HL-60/S4 treated with phorbol 12-myristate 13-acetate at 8.2 ng/mL for 4 days and 3 days (cell line): ENCODE data around the gene FUZ.

Experiments
- in situ Hi-C: fragments of 300-500 bp; cut with MboI; formaldehyde crosslinking; loops from 2 replicates; pipeline ENCODE4 v1.15.0; 2022; ENCODE audit warnings: low sequenced_read_pairs

The FUZ gene, protein sequence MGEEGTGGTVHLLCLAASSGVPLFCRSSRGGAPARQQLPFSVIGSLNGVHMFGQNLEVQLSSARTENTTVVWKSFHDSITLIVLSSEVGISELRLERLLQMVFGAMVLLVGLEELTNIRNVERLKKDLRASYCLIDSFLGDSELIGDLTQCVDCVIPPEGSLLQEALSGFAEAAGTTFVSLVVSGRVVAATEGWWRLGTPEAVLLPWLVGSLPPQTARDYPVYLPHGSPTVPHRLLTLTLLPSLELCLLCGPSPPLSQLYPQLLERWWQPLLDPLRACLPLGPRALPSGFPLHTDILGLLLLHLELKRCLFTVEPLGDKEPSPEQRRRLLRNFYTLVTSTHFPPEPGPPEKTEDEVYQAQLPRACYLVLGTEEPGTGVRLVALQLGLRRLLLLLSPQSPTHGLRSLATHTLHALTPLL

DNA sequence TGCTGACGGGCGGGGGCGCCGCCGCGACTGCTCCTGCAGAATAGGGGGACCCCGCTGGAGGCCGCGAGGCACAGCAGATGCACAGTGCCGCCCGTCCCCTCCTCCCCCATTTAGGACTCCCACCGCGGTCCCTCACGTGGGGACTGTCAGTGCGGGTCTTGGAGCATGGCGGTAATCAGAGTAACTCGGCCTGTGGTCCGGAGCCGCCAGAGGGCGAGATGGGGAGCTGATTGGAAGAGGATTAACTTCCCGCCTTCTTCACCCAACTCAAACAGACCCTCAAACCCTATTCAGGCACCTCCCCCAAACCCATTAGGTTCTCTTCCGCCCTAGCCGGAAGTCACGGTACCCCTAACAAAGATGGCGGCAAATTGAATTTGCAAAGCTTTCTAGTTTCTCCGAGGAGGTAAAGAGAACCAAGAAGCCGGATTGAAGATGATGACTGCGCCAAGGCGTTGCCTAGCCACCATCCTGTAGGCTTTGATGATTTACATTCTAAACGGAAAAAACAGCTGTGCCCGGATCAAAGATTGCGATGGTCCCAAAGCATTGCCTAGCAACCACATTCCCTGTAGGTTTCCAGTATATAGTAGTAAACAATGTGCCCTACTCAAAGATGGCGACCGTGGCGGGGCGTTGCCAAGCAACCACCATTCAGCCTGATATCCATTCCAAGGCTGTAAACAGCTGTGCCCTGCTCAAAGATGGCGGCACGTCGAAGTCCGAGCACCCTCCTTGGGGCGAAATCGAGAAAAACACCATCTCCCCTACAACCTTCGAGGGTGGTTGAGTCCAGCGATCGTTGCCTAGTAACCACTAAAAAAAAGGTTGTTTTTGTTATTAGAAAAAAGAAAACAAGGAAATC lies at the start of gene FUZ:
FUZ (minus strand) TSS at position 296 of the 865 bp plus-strand sequence; CDS start at position 110, 186 bp downstream.
- in situ Hi-C loops: no loop called here

DNA sequence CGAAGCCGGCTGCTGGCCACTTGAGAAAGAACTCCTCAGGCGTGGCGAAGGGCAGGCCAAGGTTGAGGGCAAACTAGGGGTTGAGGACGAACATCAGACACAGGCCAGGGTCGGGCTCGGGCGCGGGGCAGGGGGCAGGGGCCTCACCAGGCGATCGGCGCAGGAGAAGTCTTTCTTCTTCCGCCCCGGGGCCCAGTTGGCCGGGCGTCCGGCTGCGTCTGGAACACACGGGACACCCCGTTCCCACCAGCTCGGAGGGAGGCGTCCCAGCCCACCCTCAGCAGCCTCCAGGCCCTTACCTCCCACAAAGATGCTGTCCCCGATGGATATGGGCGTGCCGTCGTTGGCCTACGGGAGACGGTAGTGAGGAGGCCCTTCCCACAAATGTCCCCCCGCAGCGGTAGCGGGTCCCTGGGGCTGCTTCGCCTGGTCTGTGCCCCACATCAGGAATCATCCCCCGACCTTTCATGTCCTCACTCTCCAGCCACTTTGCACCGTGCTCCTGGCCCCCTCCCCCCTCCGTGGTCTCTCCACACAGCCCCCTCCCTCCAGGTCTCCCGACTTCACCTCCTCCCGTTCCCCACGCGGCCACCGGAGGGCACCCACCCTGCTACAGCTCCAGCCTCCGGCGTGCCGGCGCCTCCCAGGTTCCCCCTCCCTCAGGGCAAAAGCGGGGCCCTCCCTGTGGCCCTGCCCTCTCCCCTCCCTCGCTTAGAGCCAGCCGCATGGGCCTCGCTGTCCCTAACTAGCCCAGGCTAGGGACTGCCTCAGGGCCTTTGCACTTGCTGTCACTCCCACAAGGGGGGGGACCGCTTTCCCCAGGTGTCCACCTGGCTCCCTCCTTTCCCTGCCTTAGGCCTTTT lies 49.5 kb upstream of the FUZ start:
- in situ Hi-C loops: no loop called here

- in situ Hi-C loops: no loop called here
These were observed 48.7 kb upstream of the FUZ start for GRCh38 chr19:49861541-49862378.

GRCh38 chr19:49861107-49861506 lies 48.0 kb upstream of the FUZ start:
- in situ Hi-C loops: no loop called here

DNA sequence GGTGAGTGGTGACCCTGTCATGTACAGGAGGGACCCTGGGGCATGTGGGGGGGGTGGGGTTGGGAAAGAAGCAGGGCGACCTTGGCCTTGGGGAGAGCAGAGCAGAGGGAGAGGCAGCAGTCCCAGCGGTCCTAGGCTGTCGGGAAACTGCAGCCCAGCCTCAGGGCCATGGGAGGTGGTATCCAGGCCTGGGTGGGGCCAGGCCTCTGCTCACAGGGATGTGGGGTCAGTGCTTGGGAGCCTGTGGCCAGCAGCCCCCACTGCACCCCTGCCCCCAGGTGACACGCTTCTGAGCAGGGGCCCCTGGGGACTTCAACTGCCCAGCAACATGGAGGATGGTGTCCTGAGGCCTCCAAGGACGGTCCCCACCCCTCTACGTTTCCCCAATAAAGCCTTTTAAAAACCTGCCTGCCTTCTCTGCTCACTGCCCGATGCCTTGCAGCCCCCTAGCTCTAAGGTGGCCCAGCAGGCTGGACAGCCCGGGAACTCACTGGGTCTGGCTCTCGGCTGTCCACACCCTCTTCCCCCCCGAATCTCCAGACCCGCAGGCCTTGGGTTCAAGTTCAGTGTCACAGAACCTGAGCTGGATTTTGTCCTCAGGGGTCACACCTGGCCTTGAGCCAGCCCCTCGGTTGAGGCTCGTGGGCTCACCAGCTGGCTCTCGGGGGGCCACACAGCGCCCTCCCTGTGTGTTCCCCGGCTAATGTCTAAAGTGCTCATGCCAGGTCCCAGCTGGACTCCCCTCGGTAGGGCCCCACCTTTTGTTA lies 47.4 kb upstream of the FUZ start:
- in situ Hi-C loops: no loop called here

- in situ Hi-C loops: no loop called here
These were observed 46.7 kb upstream of the FUZ start for GRCh38 chr19:49859682-49860335.

DNA sequence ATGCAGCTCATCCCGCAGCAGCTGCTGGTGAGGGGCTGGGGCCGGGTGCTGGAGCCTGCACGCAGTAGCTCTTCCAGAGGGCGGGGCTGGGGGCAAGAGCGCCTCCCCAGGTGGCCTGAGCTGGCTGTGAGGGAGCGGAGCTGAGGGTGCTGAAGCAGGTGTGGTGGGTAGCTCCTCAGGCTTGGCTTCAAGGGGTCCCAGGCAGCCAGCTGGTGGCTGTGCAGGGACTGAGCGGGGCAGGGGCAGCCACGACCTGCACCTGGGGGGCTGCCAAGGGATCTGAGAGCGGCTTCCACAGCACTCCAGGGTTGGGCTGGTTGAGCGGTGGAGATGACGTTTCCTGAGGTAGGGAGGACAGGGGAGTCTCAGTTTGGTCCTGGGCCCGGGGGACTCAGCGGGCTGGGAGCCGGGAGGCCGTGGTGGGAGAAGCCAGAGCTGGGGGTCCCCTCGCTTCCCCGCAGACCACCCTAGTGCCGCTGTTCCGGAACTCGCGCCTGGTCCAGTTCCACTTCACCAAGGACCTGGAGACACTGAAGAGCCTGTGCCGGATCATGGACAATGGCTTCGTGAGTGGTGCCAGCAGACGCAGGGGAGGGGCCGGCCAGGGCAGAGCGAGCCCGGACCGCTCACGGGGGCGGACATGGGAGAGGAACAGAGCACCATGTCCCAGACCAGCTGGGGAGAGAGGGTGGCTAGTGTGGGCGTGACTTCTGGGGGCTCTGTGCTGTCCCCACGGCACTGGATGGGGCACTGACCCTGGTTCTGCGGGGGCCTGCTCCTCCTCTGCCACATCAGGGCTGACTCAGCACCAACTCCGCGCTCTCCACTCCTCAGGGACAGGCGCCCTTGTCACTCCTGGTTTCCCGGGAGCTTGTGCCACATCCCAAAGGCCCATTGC lies 45.2 kb upstream of the FUZ start:
- in situ Hi-C loops: no loop called here

GRCh38 chr19:49857838-49858087 lies 44.7 kb upstream of the FUZ start:
- in situ Hi-C loops: no loop called here

DNA sequence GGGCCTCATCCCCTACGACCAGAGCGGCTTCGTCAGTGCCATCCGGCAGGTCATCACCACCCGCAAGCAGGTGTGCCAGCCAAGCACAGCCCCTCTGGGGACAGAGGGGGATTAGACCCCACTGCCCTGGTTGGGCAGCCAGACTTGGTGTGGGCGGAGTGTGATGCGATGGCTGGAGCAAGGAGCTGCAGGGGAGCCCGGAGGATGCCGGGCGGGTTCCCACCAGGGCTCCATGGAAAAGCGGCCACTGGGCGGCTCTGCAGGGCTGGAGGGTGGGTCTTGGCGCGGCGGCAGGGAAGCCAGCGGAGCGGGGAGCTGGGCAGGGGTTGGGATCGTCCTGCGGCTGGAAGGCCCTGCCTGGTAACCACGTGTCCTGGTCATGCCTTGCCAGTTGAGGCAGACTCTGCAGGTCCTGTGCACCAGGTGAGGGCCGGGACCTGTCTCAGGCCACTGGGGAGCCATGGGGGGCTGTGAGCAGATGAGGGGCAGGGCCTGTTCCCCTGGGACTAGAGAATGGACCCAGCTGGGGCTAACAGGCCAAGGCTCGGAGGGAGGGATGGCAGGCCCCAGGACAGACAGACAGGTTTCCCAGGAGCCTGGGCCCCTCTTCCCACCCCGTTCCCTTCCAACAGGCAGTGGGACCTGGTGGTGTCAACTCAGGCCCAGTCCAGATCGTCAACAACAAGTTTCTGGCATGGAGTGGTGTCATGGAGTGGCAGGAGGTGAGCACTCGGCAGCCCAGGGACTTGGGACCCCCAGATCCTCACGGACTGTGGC lies 44.2 kb upstream of the FUZ start:
- in situ Hi-C loops: no loop called here

GRCh38 chr19:49856574-49857021 lies 43.5 kb upstream of the FUZ start:
- in situ Hi-C loops: no loop called here

- in situ Hi-C loops: no loop called here
These were observed 42.8 kb upstream of the FUZ start for GRCh38 chr19:49855676-49856573.

- in situ Hi-C loops: no loop called here
These were observed 42.2 kb upstream of the FUZ start for GRCh38 chr19:49855277-49855675.

DNA sequence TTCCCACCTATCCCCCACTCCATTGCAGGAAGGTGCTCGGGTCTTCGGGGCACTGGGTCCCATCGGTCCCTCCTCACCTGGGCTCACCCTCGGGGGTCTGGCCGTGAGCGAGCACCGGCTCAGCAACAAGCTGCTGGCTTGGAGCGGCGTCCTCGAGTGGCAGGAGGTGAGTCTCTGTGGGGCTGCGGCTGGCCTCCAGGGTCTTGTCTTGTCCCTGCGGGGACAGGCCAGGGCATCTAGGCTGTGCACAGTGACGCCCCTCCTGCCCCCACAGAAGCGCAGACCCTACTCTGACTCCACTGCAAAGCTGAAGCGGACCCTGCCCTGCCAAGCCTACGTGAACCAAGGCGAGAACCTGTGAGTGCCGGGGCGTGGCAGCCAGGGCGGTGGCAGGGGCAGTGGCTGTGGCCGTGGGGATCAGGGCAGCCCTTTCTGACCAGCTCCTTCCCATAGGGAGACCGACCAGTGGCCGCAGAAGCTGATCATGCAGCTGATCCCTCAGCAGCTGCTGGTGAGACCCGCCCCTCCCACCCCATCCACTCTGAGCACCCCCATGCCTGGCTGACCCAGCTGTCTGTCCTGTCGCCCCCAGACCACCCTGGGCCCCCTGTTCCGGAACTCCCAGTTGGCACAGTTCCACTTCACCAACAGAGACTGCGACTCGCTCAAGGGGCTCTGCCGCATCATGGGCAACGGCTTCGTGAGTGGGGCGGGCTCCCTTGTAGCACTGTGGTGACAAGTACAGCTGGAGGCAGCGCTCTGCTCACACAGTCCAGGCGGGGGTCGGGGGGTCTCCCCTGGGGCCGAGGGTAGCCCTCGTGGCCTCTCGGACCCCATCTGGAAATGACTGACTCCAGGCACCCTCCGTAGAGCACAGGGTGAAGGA lies 41.5 kb upstream of the FUZ start:
- in situ Hi-C loops: no loop called here

- in situ Hi-C loops: no loop called here
These were observed 40.8 kb upstream of the FUZ start for GRCh38 chr19:49853852-49854377.

- in situ Hi-C loops: no loop called here
These were observed 39.6 kb upstream of the FUZ start for GRCh38 chr19:49852631-49853126.
